AG04450 (cell line): ENCODE data around the gene UBR1. TPM values are rescaled to one million over a fixed set of nuclear protein-coding genes. Genes with fewer than 3 reads are reported as not detected.

Experiments
- CTCF ChIA-PET: fragments of 300-600, 350-600 bp; formaldehyde crosslinking; extraction: SDS; loops from one replicate; lab custom pipeline; 2022; ENCODE audit warnings: antibody characterized with exemption, inconsistent platforms; lab: Charles Lee
- POLR2A ChIA-PET: fragments of 350-600 bp; formaldehyde crosslinking; extraction: SDS; loops from one replicate; lab custom pipeline; 2021; ENCODE audit warnings: antibody characterized with exemption, inconsistent platforms; lab: Yijun Ruan, JAX
- DNase-seq: peaks from one replicate; pipeline ENCODE4 v3.0.0-alpha.2; 2011; ENCODE audit warnings: low read depth, low spot score
- H3K27ac ChIP-seq: one replicate; pipeline ENCODE4 v1.5.1; 2012; ENCODE audit warnings: low read depth, low read length, control low read depth
- H3K27me3 ChIP-seq: one replicate; pipeline ENCODE4 v1.6.0; 2012; ENCODE audit warnings: low read length; ENCODE audit not compliant: control insufficient read depth, insufficient read depth
- H3K4me3 ChIP-seq: 2 replicates; pipeline ENCODE4 v1.5.1; 2011; ENCODE audit warnings: mild to moderate bottlenecking, low read depth, low read length, control low read depth
- H3K9me3 ChIP-seq: 2 replicates; pipeline ENCODE4 v1.5.1; 2012; ENCODE audit warnings: low read length; ENCODE audit not compliant: control insufficient read depth, insufficient read depth
- CTCF ChIP-seq: IDR thresholded peaks from 2 replicates; pipeline ENCODE4 v1.5.1; 2011; ENCODE audit warnings: low read depth, low read length, control low read depth, inconsistent platforms
- polyA plus RNA-seq: library from polyadenylated mRNA; depleted of rRNA; stranded (reverse); fragments of >200 nt; gene quantifications from 2 replicates; pipeline ENCODE4 v1.2.3, GENCODE V29; 2011

UBR1 gene
- polyA plus RNA-seq, 1 experiment: 18.4 TPM

GRCh38 chr15:42933886-42934667 lies 171.8 kb downstream of the UBR1 start:
- H3K27me3 ChIP-seq: no peaks in the 10 kb centered on the region
- H3K27ac ChIP-seq: no peak overlapping the region
- no peak for DNase-seq
- CTCF ChIA-PET: interaction anchor here (1.4 kb wide), 1 partner anchor 229 kb away, joined by 4 read pairs; no protein-coding TSS in a partner anchor
- no peak for TF ChIP-seq CTCF
- POLR2A ChIA-PET: no interaction called here
- no peak overlapping the region for H3K4me3 ChIP-seq
- H3K9me3 ChIP-seq: no peaks in the 10 kb centered on the region

GRCh38 chr15:42932833-42933515 lies 172.9 kb downstream of the UBR1 start:
- ChIA-PET POLR2A (interaction anchor here (0.5 kb wide), 1 partner anchor 193 kb away, joined by 3 read pairs; no protein-coding TSS in a partner anchor), CTCF (interaction anchor here (0.7 kb wide), 1 partner anchor 227 kb away, joined by 3 read pairs; no protein-coding TSS in a partner anchor)
- no peak for DNase-seq
- TF ChIP-seq CTCF: no peak
- no peak overlapping the region for H3K4me3 ChIP-seq
- no peak overlapping the region for H3K27ac ChIP-seq
- H3K27me3 ChIP-seq: no peaks in the 10 kb centered on the region
- no peaks in the 10 kb centered on the region for H3K9me3 ChIP-seq

GRCh38 chr15:42931702-42932486 lies 173.9 kb downstream of the UBR1 start:
- DNase-seq: no peak
- ChIA-PET CTCF (interaction anchor here (0.5 kb wide), 1 partner anchor 200 kb away, joined by 10 read pairs; no protein-coding TSS in a partner anchor), POLR2A (no interaction called here)
- TF ChIP-seq CTCF: no peak
- no peak overlapping the region for H3K4me3 ChIP-seq
- no peaks in the 10 kb centered on the region for H3K27me3 ChIP-seq
- H3K9me3 ChIP-seq: no peaks in the 10 kb centered on the region
- no peak overlapping the region for H3K27ac ChIP-seq

GRCh38 chr15:42929306-42929848 lies 176.5 kb downstream of the UBR1 start:
- H3K9me3 ChIP-seq: no peaks in the 10 kb centered on the region
- H3K27me3 ChIP-seq: no peaks in the 10 kb centered on the region
- H3K27ac ChIP-seq: no peak overlapping the region
- TF ChIP-seq CTCF: no peak
- CTCF ChIA-PET: interaction anchor here (1.3 kb wide), 1 partner anchor 228 kb away, joined by 4 read pairs; no protein-coding TSS in a partner anchor
- POLR2A ChIA-PET: interaction anchor here (1.0 kb wide), 1 partner anchor 193 kb away, joined by 3 read pairs; no protein-coding TSS in a partner anchor
- DNase-seq: no peak
- no peak overlapping the region for H3K4me3 ChIP-seq
